Progenitor cell of endocrine pancreas (in vitro differentiated cells): Measurements from ENCODE around the gene ARSA. TPM values are rescaled to one million over a fixed set of nuclear protein-coding genes. Genes with fewer than 3 reads are reported as not detected.
A peak's percentile ranks its signal among the peaks of the same experiment; 100 is the strongest.

Experiments
- DNase-seq: peaks from one replicate; pipeline ENCODE4 v3.0.0; 2021; ENCODE audit warnings: low spot score; ENCODE audit not compliant: unreplicated experiment
- H3K27ac Mint-ChIP-seq: 2 replicates; pipeline ENCODE4 v1.8.0; 2021; ENCODE audit warnings: mild to moderate bottlenecking, moderate library complexity, mixed read lengths
- H3K27me3 Mint-ChIP-seq: 2 replicates; pipeline ENCODE4 v1.8.0; 2021; ENCODE audit warnings: mixed read lengths
- H3K36me3 Mint-ChIP-seq: 2 replicates; pipeline ENCODE4 v1.8.0; 2022; ENCODE audit warnings: mixed read lengths; ENCODE audit not compliant: insufficient read depth
- H3K4me1 Mint-ChIP-seq: 2 replicates; pipeline ENCODE4 v1.8.0; 2021; ENCODE audit warnings: low read depth, mixed read lengths
- H3K4me3 Mint-ChIP-seq: 2 replicates; pipeline ENCODE4 v1.8.0; 2021; ENCODE audit warnings: low read depth, mild to moderate bottlenecking, moderate library complexity, mixed read lengths
- H3K9me3 Mint-ChIP-seq: 2 replicates; pipeline ENCODE4 v1.8.0; 2021; ENCODE audit warnings: low read depth, mixed read lengths
- total RNA-seq: library from RNA; stranded (reverse); gene quantifications from 2 replicates; pipeline ENCODE4 v1.2.1, GENCODE V29; 2021
- TF ChIP-seq, protein P1 (sequence below): fragments of 200-600 bp; sonication (generic); IDR thresholded peaks from one replicate; pipeline ENCODE4 v1.5.0; 2021; ENCODE audit warnings: antibody characterized with exemption, mild to moderate bottlenecking; ENCODE audit not compliant: unreplicated experiment

The ARSA gene
- total RNA-seq, 1 donor from 2014 or later: 36.2 TPM

DNA sequence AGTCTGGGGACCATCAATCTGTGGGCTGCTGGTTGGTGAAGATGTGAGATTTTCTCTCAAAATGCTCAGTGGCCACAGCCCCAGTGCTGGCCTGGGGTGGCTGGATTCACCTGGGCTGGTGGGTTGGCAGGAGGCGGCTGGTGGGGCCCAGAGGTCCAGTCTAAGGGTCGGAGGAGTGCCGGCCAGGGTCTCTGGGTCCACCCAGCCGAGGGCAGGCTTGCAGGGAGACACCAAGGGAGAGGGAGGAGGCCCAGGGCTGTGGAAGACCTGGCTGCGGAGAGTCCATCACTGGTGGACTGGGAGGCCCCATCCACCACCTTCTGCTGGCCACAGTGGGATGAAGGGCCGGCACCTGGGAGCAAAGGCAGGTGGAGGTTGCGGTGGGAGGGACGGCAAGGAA lies 44.1 kb upstream of the ARSA start:
- H3K36me3 Mint-ChIP-seq: peaks cover 2% of the 10 kb centered on the region
- DNase-seq: no peak
- H3K27ac Mint-ChIP-seq: no peak overlapping the region
- no peak overlapping the region for H3K4me3 Mint-ChIP-seq
- TF ChIP-seq, protein P1, sequence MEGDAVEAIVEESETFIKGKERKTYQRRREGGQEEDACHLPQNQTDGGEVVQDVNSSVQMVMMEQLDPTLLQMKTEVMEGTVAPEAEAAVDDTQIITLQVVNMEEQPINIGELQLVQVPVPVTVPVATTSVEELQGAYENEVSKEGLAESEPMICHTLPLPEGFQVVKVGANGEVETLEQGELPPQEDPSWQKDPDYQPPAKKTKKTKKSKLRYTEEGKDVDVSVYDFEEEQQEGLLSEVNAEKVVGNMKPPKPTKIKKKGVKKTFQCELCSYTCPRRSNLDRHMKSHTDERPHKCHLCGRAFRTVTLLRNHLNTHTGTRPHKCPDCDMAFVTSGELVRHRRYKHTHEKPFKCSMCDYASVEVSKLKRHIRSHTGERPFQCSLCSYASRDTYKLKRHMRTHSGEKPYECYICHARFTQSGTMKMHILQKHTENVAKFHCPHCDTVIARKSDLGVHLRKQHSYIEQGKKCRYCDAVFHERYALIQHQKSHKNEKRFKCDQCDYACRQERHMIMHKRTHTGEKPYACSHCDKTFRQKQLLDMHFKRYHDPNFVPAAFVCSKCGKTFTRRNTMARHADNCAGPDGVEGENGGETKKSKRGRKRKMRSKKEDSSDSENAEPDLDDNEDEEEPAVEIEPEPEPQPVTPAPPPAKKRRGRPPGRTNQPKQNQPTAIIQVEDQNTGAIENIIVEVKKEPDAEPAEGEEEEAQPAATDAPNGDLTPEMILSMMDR: no peak
- peaks cover 55% of the 10 kb centered on the region for H3K27me3 Mint-ChIP-seq
- no peaks in the 10 kb centered on the region for H3K9me3 Mint-ChIP-seq
- no peaks in the 10 kb centered on the region for H3K4me1 Mint-ChIP-seq

DNA sequence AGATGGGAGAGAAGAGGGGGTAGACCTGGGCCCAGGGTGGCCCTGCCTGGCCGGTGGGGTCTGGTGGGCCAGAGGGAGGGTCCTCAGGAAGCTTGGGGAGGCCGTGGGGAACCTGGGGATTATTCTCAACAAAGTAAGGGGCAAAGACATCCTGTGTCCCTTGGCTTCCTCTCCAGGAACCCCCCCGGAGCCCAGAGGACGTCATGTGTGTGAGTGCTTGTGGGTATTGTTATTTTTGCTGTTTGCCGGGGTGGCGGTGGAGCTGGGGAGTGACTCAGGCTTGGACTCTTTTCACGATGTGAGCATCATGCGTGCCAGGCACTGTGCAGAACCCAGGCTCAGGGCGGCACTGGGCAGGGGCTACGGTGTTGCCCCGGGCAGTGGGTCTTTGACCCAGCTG lies 43.7 kb upstream of the ARSA start:
- H3K4me3 Mint-ChIP-seq: peak overlapping the region; percentile 7

DNA sequence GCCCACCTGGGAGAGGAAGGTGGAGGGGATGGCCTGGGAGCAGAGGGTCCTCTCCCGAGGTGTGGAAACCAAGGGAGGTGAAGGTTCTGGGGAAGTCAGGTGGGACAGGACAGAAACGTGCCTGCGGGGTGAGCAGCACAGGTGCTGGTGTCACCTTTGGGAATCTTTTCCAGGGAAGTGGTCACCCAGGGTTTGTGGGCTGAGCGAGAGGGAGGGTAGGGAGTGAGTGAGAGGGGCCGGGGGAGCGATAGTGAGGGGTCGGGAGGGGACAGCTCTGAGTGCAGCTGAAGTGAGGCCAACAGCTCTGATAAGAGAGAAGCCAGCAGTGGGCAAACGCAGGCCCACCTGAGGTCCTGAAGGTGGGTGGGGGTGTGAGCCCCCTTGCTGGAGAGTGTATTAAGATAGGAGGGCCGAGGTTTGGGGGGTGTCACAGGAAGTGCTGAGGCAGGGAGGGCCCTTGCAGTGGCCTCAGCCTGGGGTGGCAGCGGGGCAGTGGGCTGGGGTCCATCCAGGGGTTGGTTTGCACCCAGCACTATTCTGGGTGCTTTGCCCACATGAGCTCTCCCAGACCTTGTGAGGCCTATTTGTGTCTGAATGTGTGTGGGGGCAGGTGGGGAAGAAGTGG lies 43.1 kb upstream of the ARSA start:
- Mint-ChIP-seq H3K27ac (no peak overlapping the region), H3K27me3 (peaks cover 53% of the 10 kb centered on the region), H3K9me3 (no peaks in the 10 kb centered on the region), H3K4me1 (no peaks in the 10 kb centered on the region), H3K4me3 (no peak overlapping the region), H3K36me3 (peaks cover 2% of the 10 kb centered on the region)
- TF ChIP-seq, protein P1: no peak
- no peak for DNase-seq

More for the DNA sequence above, 43.7 kb upstream of the ARSA start:
- TF ChIP-seq, protein P1: no peak
- Mint-ChIP-seq H3K27ac (no peak overlapping the region), H3K4me1 (no peaks in the 10 kb centered on the region), H3K27me3 (peaks cover 58% of the 10 kb centered on the region), H3K36me3 (peaks cover 2% of the 10 kb centered on the region), H3K9me3 (no peaks in the 10 kb centered on the region)
- no peak for DNase-seq

DNA sequence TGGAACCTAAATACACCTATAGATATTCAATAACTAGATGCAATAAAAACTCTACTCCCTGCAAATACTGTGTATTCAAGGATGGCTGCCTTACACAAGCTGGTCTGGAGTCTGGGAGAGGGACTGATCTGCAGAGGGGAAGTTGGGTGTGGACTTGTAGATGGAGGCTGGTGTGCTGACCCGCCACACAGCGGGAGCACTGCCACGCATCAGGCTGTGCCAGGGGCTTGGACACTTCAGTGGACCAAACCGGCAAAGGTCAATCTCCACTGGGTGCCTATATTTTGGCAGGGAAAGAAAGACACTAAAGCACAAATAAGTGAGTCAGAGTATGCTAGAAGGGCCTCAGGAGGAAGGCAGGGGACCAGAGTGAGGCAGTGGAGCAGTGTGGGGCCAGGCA lies 42.6 kb upstream of the ARSA start:
- Mint-ChIP-seq H3K4me3 (peak overlapping the region; percentile 11), H3K27me3 (peaks cover 48% of the 10 kb centered on the region), H3K27ac (no peak overlapping the region), H3K36me3 (peaks cover 2% of the 10 kb centered on the region), H3K9me3 (no peaks in the 10 kb centered on the region), H3K4me1 (no peaks in the 10 kb centered on the region)
- TF ChIP-seq, protein P1: no peak
- DNase-seq: no peak

DNA sequence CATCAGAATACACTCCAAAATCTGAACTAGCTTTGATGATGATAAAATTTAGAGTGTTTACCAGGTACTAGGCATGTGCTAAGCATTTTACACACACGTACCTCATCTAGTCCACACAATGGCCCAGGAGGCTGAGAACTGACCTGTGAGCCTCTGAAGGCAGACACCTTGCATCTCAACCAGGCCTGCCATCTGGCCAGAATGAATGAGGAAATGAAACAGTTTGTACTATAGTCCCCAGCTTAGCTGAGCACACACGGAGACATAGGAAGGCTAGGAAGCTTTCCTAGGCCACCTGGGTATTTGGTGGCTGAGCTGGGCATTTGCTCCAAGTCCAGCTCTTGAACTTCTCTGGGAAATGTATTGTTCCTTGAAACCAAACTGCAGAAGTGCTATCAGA lies 37.8 kb upstream of the ARSA start:
- DNase-seq: no peak
- Mint-ChIP-seq H3K27ac (no peak overlapping the region), H3K4me3 (no peak overlapping the region), H3K27me3 (peaks cover 30% of the 10 kb centered on the region), H3K9me3 (no peaks in the 10 kb centered on the region), H3K4me1 (no peaks in the 10 kb centered on the region), H3K36me3 (no peaks in the 10 kb centered on the region)
- TF ChIP-seq, protein P1: no peak
